ENCODE measurements around the gene GPR17.

DNA sequence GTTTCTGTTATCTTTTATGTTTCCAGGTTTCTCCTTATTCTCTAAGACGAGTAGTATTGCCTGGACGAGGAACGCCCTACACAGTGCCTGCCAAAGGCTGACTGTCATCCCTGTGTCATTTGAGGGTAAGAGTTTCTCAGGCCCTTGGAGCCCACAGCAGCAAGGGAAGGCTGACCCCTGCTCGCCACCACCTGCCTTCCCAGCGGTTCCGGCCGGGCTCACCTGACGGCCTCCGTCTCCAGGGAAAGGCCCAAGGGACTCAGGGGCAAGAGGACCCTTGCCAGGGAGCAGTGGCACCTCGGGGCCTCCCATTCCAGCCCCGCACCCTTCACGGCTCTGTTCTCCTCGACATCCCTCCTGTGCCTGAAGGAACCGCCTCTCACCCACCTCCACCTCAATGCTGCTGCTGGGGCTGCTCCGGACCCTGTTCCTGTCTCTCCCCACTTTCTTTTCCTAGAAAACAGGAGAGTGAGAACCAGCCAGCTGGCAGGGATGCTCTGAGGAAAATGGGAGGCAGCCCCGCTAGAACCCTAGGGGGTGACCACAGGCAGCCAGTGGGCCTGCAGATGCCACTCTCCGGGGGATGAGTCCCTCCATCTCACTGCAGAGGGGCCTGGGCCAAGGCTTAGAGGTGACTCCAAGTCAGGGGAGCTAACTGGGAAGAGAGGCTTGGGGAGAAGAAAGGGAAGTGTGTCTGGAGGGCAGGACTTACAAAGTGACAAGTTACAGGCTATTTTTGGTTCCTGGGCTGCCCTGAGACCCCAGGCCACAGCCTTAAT is 27.5 kb downstream of the GPR17 start:
- TF ChIP-seq CTCF (IDR thresholded peaks at IDR 0.05; ENCODE audit: low read depth, low read length, poor library complexity, severe bottlenecking) (no peak), EZH2phosphoT487 (IDR thresholded peaks at IDR 0.05; ENCODE audit: borderline replicate concordance, low read length) (no peak)

Data from DOHH2 (cell line).